GM21360 (cell line): ENCODE data around the gene STPG4.
"Not testable (repeated sequence)": the region's sequence is repeated elsewhere in the genome, so short reads cannot be mapped to it uniquely, and the experiment has no call there.

Experiments
- ATAC-seq: cut with Tn5 transposase; IDR thresholded peaks from one replicate; pipeline ENCODE4 v1.9.1; 2021; ENCODE audit warnings: mild to moderate bottlenecking, moderate library complexity; ENCODE audit not compliant: unreplicated experiment

The STPG4 gene

GRCh38 chr2:47173986-47174732 is 19.1 kb upstream of the STPG4 start:
- no peak for ATAC-seq

- no peak for ATAC-seq
Measured at GRCh38 chr2:47172922-47173695, 18.0 kb upstream of the STPG4 start.

GRCh38 chr2:47172156-47172921 is 17.2 kb upstream of the STPG4 start:
- ATAC-seq, result no peak

- no peak for ATAC-seq
Measured at GRCh38 chr2:47169784-47170183, 14.7 kb upstream of the STPG4 start.

- not testable (repeated sequence) for ATAC-seq
Measured at GRCh38 chr2:47168895-47169294, 13.8 kb upstream of the STPG4 start.

- no peak for ATAC-seq
Measured at GRCh38 chr2:47167149-47167548, 12.0 kb upstream of the STPG4 start.

GRCh38 chr2:47165001-47165555 is 10.0 kb upstream of the STPG4 start:
- no peak for ATAC-seq

GRCh38 chr2:47162780-47163179 is 7.7 kb upstream of the STPG4 start:
- no peak for ATAC-seq

GRCh38 chr2:47161475-47161874 is 6.4 kb upstream of the STPG4 start:
- no peak for ATAC-seq

GRCh38 chr2:47160660-47161059 is 5.6 kb upstream of the STPG4 start:
- no peak for ATAC-seq

GRCh38 chr2:47160211-47160610 is 5.1 kb upstream of the STPG4 start:
- ATAC-seq, result no peak

- ATAC-seq, result no peak
Measured at GRCh38 chr2:47159627-47160026, 4.5 kb upstream of the STPG4 start.

GRCh38 chr2:47158576-47158975 is 3.5 kb upstream of the STPG4 start:
- no peak for ATAC-seq

GRCh38 chr2:47152803-47153202 is 2.3 kb downstream of the STPG4 start:
- no peak for ATAC-seq

GRCh38 chr2:47150175-47150574 is 4.9 kb downstream of the STPG4 start:
- ATAC-seq, result no peak

- ATAC-seq, result no peak
Measured at GRCh38 chr2:47147021-47147420, 8.1 kb downstream of the STPG4 start.

- ATAC-seq, result no peak
Measured at GRCh38 chr2:47145466-47145865, 9.6 kb downstream of the STPG4 start.

- no peak for ATAC-seq
Measured at GRCh38 chr2:47141520-47141919, 13.6 kb downstream of the STPG4 start.

GRCh38 chr2:47134386-47135090 is 20.6 kb downstream of the STPG4 start:
- no peak for ATAC-seq

- ATAC-seq, result no peak
Measured at GRCh38 chr2:47133046-47133445, 22.1 kb downstream of the STPG4 start.
